SK-N-SH (cell line): Measurements from ENCODE around the gene CST3.

Experiments used
- FOXM1 ChIP-seq: IDR thresholded peaks from 2 replicates; pipeline ENCODE4 v1.4.0; 2012; ENCODE audit warnings: low read depth, mild to moderate bottlenecking
- POLR2AphosphoS5 ChIP-seq: IDR thresholded peaks from 2 replicates; pipeline ENCODE4 v1.6.1; 2012; ENCODE audit warnings: low read depth, low read length
- RXRA ChIP-seq: IDR thresholded peaks from 2 replicates; pipeline ENCODE4 v1.4.0; 2012; ENCODE audit warnings: low read depth, mild to moderate bottlenecking, borderline replicate concordance
- YY1 ChIP-seq: IDR thresholded peaks from 2 replicates; pipeline ENCODE4 v1.4.0; 2012; ENCODE audit warnings: low read depth, mild to moderate bottlenecking
- TF ChIP-seq, protein P1 (sequence below): fragments of 200-600 bp; sonication (generic); IDR thresholded peaks from 2 replicates; pipeline ENCODE4 v1.6.1; 2017; ENCODE audit warnings: antibody characterized with exemption, mild to moderate bottlenecking, moderate library complexity

- no peak for TF ChIP-seq POLR2AphosphoS5
- no peak for TF ChIP-seq YY1
- no peak for TF ChIP-seq FOXM1
- TF ChIP-seq RXRA, result no peak
- TF ChIP-seq, protein P1, sequence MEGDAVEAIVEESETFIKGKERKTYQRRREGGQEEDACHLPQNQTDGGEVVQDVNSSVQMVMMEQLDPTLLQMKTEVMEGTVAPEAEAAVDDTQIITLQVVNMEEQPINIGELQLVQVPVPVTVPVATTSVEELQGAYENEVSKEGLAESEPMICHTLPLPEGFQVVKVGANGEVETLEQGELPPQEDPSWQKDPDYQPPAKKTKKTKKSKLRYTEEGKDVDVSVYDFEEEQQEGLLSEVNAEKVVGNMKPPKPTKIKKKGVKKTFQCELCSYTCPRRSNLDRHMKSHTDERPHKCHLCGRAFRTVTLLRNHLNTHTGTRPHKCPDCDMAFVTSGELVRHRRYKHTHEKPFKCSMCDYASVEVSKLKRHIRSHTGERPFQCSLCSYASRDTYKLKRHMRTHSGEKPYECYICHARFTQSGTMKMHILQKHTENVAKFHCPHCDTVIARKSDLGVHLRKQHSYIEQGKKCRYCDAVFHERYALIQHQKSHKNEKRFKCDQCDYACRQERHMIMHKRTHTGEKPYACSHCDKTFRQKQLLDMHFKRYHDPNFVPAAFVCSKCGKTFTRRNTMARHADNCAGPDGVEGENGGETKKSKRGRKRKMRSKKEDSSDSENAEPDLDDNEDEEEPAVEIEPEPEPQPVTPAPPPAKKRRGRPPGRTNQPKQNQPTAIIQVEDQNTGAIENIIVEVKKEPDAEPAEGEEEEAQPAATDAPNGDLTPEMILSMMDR, result no peak
These were observed 21.3 kb upstream of the CST3 start for GRCh38 chr20:23658989-23659609.
